Eye (tissue), 1 donor: Measurements from ENCODE around the gene ARHGAP31.
"Not testable (repeated sequence)": the region's sequence is repeated elsewhere in the genome, so short reads cannot be mapped to it uniquely, and the experiment has no call there.

Experiments used
- DNase-seq: peaks from one replicate; pipeline ENCODE4 v3.0.0-alpha.2; 2015

The ARHGAP31 gene

GRCh38 chr3:119322021-119322834, 28.0 kb downstream of the ARHGAP31 start:
- DNase-seq = no peak

DNA sequence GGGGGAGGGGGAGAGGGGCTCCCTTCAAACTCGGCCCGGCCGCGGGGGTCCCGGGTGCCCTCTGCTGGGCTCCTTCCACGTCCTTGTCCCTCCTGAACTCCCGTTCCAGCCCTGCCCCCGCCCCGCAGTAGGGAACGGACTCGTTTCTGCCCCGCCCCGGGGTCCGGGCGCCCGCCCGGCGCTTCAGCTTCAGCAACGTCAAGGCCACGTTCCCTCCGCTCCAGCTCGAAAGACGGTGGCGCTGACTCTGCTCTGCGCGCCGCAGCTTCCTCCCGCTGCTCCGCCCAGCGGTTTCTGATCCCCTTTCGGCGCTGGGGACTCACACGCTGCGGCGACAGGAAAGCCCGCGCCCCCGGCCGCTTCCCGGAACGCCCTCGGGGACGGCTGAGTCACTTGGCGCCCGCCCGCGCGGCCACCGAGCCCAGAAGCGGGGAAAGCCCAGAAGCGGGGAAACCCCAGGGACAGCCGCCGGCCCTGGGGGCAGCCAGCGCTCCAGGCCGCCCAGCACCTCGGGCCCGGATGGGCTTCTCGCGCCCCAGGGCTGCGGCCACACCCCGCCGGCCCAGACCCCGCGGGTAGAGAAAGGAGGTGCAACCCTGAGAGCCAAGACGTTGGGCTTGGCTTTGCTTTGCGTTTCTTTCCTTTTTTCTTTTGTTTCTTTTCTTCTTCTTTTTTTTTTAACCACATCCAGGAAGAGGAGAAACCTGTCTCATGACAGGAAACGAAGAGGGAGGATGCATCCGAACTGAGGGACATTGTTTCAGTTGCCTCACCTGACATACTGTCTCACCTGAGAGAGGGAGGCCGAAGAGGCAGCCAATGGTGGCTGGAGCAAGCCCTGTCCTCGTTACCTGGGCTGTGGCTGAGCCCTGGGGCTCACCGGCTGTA, 28.9 kb downstream of the ARHGAP31 start:
- DNase-seq = peak; percentile 94

DNA sequence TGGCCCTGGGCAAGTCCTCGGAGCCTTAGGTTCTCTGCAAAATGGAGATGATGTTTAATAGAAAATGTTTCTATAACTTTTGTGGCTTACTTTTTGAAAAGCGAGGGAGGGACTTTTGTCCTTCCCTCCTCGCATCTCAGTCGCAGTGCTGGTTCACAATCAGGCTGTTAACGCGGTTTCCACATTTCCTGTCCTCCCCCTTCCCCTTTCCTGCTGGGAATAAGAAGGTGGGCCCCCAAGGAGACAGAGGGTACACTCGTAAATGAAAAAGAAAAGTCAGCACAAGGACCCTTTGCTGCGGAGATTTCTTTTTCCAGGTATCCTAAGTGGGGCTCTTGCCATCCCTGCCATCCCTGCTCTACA, 29.5 kb downstream of the ARHGAP31 start:
- DNase-seq = no peak

GRCh38 chr3:119324899-119325298, 30.7 kb downstream of the ARHGAP31 start:
- no peak for DNase-seq

- no peak for DNase-seq
These were observed 32.8 kb downstream of the ARHGAP31 start for GRCh38 chr3:119326976-119327375.

GRCh38 chr3:119329551-119329950, 35.4 kb downstream of the ARHGAP31 start:
- no peak for DNase-seq

- no peak for DNase-seq
These were observed 36.0 kb downstream of the ARHGAP31 start for GRCh38 chr3:119330181-119330580.

- DNase-seq = no peak
These were observed 36.7 kb downstream of the ARHGAP31 start for GRCh38 chr3:119330858-119331257.

GRCh38 chr3:119331661-119332060, 37.5 kb downstream of the ARHGAP31 start:
- no peak for DNase-seq

GRCh38 chr3:119333773-119334509, 39.8 kb downstream of the ARHGAP31 start:
- no peak for DNase-seq

- DNase-seq = no peak
These were observed 42.6 kb downstream of the ARHGAP31 start for GRCh38 chr3:119336823-119337222.

- not testable (repeated sequence) for DNase-seq
These were observed 43.2 kb downstream of the ARHGAP31 start for GRCh38 chr3:119337407-119337806.

DNA sequence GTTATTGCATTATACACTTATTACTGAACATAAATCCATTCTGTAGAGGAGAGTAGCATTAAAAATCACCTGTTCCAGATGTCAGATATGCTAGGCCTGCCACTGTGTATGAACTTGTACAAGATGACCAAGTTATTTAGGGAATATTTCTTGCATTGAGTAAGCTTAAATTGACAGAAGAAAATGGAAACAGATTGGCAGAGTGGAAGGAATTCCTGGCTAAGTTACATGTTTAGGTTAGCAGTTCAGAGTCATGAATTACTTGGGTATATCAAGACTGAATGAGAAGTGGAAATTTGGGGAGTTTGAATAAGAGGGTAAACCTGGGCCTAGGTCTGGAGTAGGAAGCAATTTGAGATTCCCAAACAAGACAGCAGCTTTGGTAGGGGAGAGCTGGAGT, 44.6 kb downstream of the ARHGAP31 start:
- DNase-seq = peak; percentile 64

DNA sequence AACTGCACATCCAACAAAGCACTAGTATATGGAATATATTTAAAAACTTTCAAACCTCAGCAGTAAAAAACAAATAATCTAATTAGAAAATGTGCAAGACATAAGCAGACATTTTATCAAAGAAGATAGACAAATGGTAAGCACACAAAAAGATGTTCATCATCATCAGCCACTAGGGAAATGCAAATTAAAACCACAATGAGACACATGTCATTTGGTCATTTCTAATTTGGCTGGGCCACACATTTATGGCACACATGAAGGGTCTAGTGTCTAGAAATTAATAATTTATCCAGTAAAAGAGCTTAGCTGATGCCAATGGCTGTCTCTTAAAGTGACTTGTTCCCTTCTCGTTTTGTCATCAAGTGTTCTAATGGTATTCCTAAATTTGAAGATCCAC, 45.8 kb downstream of the ARHGAP31 start:
- DNase-seq = no peak

DNA sequence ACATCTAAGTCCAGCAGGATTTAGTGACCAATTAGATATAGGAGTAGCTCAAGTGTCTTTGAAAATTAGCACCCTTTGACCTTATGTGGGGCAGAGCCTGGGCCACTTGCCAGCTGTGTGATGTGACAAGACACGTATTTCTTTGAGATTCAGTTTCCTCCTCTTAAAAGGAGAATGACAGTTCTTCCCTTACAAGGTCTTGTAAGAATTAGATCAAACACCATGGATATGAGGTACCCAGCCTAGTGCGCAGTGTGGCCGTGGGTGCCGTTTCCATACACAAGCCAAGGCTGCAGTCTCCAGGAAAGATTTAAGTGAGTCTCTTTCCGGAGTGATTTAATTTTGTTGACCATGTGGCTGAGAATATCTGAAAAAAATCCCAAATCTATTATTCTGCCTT, 46.3 kb downstream of the ARHGAP31 start:
- DNase-seq = no peak

DNA sequence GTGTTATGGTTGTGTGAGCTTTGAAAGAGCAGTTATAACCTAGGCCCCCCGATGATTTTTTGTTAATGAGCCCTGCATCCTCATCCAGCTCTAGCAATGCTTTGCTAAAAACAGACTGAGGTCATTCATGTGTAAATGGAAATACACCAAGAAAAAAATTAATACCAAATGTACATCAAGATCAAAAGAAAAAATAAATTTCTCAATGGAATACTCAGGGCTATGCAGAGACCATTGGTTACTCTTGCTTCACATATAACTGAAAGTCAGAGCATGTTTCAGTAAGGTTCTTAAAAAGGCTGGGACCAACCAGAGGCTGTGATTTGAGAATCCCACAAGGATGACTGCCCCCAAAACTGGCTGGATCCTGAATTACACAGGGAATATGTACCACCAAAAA, 48.0 kb downstream of the ARHGAP31 start:
- no peak for DNase-seq

GRCh38 chr3:119343719-119344118, 49.5 kb downstream of the ARHGAP31 start:
- no peak for DNase-seq

- DNase-seq = peak; percentile 41
These were observed 51.9 kb downstream of the ARHGAP31 start for GRCh38 chr3:119346076-119346496.

DNA sequence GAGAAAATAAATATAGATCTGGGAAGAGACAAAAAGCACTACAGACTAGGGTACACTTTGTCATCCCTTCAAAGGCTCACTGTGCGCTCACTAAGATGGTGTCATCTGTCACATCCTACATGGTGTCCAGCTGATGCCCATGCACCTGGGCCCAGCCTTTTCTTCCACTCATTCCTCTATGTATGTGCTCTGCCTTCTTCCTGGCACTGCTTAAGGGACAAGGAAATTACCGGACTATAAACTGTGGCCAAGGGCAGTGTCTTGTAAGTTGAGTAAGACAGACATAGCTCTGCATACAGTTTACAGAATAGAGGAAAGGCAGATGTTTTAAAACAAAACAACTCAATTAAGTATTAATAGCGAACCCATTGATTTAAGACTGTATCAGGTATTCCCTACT, 52.9 kb downstream of the ARHGAP31 start:
- no peak for DNase-seq

GRCh38 chr3:119349354-119350041, 55.3 kb downstream of the ARHGAP31 start:
- DNase-seq = peak; percentile 51

DNA sequence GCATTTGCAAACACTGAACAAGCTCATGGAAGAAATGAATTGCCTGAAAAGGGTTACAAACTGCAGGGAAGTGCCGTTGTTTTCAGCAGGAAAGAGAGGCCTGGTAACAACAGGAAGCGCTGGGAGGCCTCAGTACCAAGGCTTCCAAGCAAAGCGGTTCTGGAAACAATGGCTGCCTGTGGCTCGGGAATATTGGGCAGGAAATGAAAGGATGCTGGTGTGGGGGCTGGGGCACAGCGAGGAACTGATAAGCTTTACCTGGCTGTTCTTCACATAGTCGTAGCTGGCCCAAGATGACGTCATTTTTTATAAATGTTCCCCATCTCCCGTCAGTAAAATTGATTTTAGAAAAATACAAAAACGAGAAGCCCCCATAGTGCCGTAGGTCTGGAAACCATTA, 55.9 kb downstream of the ARHGAP31 start:
- peak; percentile 43 for DNase-seq

- DNase-seq = peak; percentile 72
These were observed 57.4 kb downstream of the ARHGAP31 start for GRCh38 chr3:119351581-119351980.
